ENCODE results near the gene GNAS. TPM values are rescaled to one million over a fixed set of nuclear protein-coding genes. Genes with fewer than 3 reads are reported as not detected.

GNAS gene
- total and polyA plus RNA-seq, 12 donors: 1,348 to 5,181 (median 1,783) TPM

DNA sequence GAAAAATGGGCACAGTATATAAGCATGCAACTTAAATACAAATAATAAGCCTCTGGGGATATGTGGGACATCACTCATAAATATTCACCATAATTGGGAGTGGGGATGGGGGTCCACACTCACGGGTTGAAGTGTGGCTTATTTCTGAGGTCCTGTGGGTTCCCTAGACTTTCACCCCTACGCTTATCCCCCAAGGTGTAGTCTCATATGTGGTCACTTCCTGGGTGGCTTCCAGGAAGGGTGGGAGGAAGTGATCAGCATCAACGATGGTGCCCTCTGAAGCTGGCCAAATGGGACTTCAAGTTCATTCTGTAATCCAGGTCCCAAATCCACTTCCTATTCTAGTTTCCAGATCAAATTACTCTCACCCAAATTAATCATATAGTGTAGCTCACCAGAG, 59.5 kb downstream of the GNAS start:
- ATAC-seq: no peak
- WGBS, 2 donors: 61 to 71% methylated on average over 3 of the region's 3 CpGs
- DNase-seq: no peak
- Histone ChIP-seq H3K4me1 (peaks cover 9 to 32% (median 23%) of the 10 kb centered on the region in 9 donors), H3K36me3 (peaks cover 0 to 51% (median 32%) of the 10 kb centered on the region in 9 donors), H3K4me3 (no peak overlapping the region), H3K27ac (no peak overlapping the region), H3K9me3 (peaks cover 0 to 12% (median 0%) of the 10 kb centered on the region in 11 donors), H3K27me3 (no peaks in the 10 kb centered on the region)
- intact Hi-C loops (cut with DNase I): no loop called here
- TF ChIP-seq, protein P1, sequence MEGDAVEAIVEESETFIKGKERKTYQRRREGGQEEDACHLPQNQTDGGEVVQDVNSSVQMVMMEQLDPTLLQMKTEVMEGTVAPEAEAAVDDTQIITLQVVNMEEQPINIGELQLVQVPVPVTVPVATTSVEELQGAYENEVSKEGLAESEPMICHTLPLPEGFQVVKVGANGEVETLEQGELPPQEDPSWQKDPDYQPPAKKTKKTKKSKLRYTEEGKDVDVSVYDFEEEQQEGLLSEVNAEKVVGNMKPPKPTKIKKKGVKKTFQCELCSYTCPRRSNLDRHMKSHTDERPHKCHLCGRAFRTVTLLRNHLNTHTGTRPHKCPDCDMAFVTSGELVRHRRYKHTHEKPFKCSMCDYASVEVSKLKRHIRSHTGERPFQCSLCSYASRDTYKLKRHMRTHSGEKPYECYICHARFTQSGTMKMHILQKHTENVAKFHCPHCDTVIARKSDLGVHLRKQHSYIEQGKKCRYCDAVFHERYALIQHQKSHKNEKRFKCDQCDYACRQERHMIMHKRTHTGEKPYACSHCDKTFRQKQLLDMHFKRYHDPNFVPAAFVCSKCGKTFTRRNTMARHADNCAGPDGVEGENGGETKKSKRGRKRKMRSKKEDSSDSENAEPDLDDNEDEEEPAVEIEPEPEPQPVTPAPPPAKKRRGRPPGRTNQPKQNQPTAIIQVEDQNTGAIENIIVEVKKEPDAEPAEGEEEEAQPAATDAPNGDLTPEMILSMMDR (IDR thresholded peaks at IDR 0.05): no peak

DNA sequence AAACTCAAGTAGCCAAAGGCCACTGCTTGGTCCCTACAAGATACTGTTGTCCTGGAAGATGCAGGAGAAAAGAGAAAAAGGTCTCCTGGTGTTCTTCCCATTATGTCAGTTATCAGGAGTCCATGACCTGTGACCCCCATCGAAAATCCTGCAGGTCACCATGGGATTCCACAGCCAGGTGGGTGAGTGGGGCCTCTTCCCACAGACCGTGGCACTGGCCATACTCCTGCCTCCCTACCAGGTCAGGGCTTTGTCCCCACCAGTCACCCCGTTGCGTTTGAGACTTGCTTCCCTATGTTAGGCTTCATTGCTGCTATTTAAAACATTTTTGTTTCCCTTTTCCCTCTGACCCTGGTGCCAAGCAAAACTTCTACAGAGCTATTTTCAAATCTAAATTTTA, 60.6 kb downstream of the GNAS start:
- Histone ChIP-seq H3K36me3 (peaks cover 0 to 45% (median 32%) of the 10 kb centered on the region in 9 donors), H3K4me3 (no peak overlapping the region), H3K4me1 (peaks cover 6 to 23% (median 15%) of the 10 kb centered on the region in 9 donors), H3K27ac (no peak overlapping the region), H3K9me3 (peaks cover 0 to 16% (median 0%) of the 10 kb centered on the region in 11 donors), H3K27me3 (no peaks in the 10 kb centered on the region)
- WGBS, 2 donors: 82 to 95% methylated on average over 4 of the region's 4 CpGs
- intact Hi-C loops (cut with DNase I): no loop called here
- DNase-seq: no peak
- TF ChIP-seq, protein P1 (IDR thresholded peaks at IDR 0.05): no peak
- ATAC-seq: no peak

DNA sequence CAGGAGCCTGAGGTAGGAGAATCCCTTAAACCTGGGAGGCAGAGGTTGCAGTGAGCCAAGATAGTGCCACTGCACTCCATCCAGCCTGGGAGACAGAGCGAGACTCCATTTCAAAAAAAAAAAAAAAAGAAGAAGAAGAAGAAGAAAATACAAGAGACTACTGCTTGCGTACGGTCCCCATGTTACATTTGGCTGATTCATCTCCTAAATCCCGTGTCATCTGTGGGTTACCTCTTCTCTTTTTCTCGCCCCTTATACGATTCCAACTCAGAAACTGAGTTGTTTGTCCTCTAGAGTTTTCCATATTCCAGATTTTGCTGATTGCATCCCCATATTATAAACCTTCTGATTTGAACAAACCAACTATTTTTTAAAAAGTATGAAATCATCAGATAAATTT, 66.1 kb downstream of the GNAS start:
- Histone ChIP-seq H3K36me3 (no peaks in the 10 kb centered on the region), H3K9me3 (peaks cover 0 to 16% (median 0%) of the 10 kb centered on the region in 11 donors), H3K27me3 (no peaks in the 10 kb centered on the region), H3K4me1 (peaks cover 0 to 12% (median 0%) of the 10 kb centered on the region in 9 donors), H3K27ac (no peak overlapping the region), H3K4me3 (no peak overlapping the region)
- TF ChIP-seq, protein P1 (IDR thresholded peaks at IDR 0.05): no peak
- WGBS, 2 donors: 92 to 94% methylated on average over 6 of the region's 6 CpGs
- DNase-seq (no peak), ATAC-seq (no peak)
- intact Hi-C loops (cut with DNase I): no loop called here

DNA sequence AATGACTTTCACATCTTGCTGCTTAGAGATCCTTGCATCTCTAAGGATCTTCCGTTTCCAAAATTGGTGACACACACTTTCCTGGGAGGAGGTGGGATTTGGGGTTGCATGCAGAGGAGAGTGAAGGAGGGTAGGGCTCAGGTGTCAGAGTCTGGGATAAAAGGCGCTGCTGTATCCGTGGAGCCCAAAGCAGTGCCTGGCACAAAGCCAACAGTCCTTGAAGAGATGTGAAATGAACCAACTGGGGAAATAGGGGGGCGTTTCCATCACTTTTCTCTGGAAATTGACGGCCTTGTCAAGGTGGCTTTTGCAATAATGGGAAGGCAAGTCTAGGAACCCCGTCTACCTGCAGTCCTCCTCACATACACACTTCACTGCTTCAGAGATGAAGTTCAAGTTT, 69.0 kb downstream of the GNAS start:
- intact Hi-C loops (cut with DNase I): no loop called here
- Histone ChIP-seq H3K27ac (no peak overlapping the region), H3K4me1 (peaks cover 0 to 14% (median 0%) of the 10 kb centered on the region in 9 donors), H3K27me3 (no peaks in the 10 kb centered on the region), H3K4me3 (no peak overlapping the region), H3K36me3 (no peaks in the 10 kb centered on the region), H3K9me3 (peaks cover 0 to 8% (median 0%) of the 10 kb centered on the region in 11 donors)
- WGBS, 2 donors: 58 to 61% methylated on average over 6 of the region's 6 CpGs
- ATAC-seq (no peak), DNase-seq (no peak)
- TF ChIP-seq, protein P1 (IDR thresholded peaks at IDR 0.05): no peak

Measured in heart right ventricle (tissue), 16 donors.